Stimulated activated CD4-positive, alpha-beta T cell treated with anti-CD3 and anti-CD28 coated beads, Interleukin-12 subunit alpha, Interleukin-12 subunit beta, amount 100 ng/mL, for 24 hours (primary cell): ENCODE results near the gene PIGK.

Experiments used
- DNase-seq, 2 experiments: peaks; one replicate each; pipeline ENCODE4 v3.0.0-alpha.2; 2020; ENCODE audit warnings: low read depth in 2 of 2

The PIGK gene

DNA sequence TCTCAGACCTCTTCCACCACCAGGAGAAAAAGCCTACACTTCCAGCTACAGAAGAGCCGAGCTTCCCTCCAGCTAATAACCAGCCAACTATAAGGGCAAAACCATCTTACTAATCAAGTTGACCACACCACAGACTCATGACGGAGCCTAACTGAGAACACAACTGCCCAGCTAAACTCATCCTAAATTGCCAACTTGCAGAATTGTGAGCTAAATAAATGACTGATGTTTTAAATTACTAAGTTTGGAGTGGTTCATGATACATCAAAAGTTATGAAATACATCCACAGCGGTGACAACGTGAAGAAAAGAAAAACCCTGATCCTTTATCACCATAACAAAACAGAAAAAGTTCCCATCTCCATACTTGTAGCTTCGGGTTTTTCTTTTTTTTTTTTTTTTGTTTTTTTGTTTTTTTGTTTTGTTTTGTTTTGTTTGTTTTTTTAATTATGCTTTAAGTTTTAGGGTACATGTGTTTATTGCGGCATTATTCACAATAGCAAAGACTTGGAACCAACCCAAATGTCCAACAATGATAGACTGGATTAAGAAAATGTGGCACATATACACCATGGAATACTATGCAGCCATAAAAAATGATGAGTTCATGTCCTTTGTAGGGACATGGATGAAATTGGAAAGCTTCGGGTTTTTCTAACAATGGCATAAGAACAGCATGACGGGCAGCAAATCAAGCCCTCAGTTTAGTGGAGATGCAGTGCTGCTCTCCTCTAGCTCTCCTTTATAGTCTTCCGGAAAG, 122.6 kb downstream of the PIGK start:
- no peak for DNase-seq

DNA sequence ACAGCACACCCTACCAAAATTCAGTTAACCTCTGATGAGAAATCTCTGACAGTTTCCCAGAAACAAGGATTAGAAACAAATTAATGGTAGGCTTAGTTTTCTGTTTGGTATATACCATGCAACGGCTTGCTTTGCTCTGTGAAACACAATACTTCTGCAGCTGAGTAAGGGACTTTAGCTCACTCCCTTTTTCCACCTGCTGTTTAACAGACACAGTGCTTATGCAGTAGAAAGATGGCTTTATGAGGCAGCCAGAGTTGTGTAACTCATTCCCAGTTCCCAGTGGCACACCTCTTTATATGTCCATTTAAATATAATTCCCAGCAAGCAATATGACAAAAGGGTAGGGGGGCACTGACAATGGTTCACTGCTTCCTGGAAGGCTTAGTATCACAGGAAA, 124.0 kb downstream of the PIGK start:
- no peak for DNase-seq

DNA sequence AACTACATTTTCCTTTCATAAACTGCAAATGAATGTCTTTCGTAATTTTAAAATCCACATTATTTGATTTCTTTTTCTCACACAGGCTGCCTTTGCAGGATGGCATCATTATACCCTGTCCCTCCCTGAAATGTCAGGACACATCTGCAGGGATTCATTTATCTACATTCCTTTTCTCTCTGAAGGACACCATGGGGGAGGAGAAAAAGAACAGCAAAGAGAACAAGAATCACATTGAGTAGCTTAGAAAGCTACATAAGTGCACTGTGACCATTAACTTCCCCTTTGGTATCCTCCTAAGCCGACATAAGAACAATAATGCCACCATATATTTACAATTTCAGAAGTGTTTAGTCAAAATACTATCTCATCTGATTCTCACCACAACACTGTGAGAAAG, 129.5 kb downstream of the PIGK start:
- DNase-seq = no peak

DNA sequence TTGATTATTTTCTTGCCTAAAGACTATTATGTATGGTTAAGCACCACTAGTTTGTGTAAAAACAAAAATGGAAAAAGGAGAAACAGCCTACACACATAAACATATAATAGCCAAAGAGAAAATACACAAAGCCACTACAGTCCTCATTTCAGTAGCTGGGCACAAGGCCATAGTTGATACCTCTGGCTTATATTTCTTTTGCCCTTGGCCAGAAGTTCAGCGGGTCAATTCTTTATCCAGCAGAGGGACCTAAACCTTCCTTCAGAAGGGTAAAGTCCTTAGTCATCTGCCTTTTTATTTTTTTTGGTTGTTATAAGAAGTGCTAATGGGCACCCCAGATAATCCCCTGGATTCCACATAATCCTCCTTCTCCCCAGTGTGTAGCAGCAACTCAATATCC, 134.1 kb downstream of the PIGK start:
- DNase-seq = no peak

DNA sequence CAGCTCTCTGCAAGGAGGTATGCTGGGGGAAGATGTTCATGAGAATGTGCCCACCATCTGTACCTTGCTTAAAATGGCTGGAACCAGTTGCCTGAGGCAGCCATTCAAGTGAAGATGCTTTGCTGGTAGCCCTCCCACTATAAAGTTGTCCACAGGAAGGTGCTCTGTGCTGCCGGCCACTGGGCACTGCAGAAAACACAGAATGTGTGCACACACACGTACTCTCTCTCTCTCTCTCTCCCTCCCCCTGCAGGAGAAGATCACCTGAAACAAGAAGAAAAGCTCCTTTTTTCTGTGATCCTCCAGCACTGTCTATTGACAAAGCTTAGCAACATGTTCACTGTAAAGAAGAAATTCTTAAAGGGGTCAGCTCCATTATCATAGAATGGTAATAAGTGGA, 134.8 kb downstream of the PIGK start:
- DNase-seq = no peak

DNA sequence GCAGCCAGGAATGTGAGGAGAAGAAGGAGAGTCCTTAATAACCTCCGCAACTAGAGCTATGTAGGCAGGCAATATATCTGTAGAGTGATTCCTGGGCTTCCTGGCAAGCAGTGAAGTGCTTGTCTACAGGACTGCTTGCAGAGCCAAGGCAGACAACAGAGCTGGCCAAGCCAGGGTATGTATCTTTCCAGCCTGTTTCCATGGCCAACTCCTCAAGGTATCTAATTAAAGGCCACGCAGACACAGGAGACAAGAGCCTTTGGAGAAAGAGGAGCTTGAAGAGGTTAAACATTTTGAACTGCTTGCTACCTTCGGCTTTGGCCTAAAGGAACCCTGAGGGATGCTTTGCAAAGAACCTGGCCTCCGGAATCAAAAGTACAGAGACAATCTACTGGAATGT, 137.4 kb downstream of the PIGK start:
- no peak for DNase-seq

DNA sequence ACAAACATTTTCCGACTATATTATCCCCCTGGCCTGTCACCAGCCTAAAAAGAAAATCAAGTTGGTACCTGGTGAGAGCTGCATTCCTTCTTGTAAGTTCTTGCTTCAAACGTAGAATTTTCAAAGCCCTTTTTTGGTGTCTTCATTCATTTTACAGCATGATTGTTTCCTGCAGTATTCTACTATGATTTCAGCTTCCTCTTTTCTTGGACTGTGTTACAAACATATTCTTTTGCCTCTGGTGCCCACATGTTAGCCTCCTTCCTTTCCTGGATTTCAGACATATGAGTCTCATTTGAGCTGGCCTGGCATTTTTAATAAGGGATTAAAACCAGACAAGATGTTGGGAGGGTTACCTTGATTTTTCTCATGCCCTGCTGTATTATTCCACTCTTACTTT, 142.5 kb downstream of the PIGK start:
- no peak for DNase-seq

DNA sequence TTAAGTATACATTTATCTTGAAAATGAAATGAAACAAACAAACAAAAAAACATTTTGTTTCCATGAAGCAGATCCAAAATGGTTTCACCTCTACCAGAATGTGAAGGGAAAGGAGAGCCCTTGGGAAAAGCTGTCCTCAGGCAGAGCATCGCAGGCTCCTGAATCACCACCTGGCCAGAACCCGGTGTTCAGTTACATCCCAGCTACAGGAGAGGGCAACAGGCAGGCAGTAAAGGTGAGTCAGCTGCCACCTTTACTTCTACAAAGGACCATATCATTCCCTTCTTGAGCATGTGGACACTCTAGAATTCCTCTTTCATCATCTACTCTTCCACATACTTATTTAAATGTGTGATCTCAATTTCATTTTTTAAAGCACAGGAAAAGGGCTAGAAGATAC, 151.2 kb downstream of the PIGK start:
- DNase-seq = no peak

DNA sequence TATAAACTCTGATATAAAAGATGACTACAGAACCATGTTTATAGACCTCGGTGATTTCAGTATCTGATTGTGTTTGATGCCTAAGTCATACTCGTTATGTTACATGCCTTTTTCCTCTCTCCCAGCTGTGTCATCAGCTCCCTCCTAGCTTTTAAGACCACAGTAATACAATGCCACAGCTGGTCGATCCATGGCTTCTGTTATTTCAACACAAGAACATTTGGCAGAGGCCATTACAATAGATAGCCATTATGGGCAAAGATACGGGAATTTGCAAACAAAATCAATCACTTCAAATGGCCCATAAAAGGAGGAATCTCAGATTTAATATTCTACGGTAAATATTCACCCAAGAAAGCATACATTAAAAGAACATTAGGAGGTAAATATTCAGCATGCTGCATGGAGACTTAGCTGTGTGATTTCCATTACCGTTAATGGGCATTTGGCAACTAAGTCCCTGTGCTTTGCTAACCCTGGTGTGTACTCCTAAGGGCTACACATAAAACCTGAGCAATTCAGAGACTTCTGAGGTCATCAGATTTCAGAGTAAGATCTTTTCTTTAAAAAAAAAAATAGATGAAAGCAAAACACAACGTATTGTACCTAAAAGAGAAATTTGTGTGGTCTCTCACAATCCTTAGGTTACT, 153.4 kb downstream of the PIGK start:
- DNase-seq = no peak

DNA sequence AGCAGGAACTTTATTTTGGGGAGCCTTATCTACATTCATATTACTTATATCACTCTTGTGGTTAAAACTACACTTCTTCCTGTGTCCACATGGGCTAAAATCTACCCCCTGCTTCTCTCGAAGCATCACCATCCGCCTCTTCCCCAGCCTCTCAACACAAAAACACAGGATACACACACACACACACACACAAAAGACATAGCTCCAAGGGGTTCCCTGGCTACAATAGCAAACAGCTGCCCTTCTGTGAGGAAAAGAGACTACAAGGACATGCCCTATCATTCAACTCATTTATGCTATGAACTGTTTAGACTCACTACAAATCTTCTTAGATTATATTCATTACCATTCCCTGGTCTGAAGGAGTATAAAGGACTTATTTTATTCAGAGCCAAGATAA, 155.0 kb downstream of the PIGK start:
- DNase-seq = no peak

DNA sequence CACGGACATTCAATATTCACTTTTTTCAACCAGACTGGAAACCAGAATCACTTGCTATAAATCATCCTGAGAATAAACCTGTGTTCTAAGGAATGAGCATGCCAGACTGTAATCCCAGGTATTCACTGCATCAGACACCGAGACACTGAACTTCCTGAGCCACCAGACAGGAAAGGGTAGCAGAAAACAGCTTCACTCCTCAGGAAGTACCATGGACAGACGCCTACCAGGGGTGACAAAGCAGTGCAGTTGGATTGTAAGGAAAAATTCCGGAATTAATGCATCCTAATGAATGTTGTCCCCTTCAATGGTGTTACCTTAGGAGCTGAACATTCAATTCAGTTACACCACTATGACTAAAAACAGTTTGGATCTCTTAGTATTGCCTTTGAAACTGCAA, 156.1 kb downstream of the PIGK start:
- DNase-seq = no peak

DNA sequence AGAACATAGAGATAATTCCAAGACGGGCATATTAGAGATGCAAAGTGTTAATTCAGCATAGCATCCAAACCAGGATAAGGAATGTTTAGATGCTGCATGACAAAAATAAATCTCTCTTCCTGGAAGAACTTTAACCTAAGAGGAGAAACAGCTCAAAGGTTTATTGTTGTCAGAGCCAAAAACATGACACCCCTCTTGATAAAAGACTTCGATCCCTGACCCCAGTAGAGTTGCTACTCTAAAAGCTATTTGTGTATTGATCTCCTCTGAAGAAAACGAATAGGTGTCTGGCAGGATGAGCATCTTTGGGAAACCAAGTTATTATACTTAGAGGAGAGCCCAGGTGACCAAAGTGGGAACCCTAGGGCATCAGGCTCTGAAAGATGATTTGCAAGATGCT, 158.1 kb downstream of the PIGK start:
- no peak for DNase-seq

DNA sequence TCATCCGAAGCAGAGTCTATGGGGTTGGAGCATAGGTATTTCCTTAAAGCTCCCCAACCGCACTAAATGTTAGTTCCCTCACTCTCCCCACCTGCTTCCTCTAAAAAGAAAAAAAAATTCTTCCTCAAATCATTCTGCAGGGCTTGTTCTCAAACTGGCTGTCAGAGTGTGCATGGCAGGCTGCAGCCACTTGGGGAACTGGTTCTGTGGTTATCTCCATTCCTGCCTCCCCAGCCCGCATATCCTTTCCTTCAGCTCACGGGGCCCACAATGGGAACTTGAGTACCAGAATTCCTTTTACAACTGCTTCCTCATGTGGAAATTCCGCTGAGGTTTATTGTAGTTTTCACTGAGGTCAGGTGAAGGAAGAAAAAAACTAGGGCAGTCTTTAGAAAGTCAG, 159.2 kb downstream of the PIGK start:
- DNase-seq = no peak

DNA sequence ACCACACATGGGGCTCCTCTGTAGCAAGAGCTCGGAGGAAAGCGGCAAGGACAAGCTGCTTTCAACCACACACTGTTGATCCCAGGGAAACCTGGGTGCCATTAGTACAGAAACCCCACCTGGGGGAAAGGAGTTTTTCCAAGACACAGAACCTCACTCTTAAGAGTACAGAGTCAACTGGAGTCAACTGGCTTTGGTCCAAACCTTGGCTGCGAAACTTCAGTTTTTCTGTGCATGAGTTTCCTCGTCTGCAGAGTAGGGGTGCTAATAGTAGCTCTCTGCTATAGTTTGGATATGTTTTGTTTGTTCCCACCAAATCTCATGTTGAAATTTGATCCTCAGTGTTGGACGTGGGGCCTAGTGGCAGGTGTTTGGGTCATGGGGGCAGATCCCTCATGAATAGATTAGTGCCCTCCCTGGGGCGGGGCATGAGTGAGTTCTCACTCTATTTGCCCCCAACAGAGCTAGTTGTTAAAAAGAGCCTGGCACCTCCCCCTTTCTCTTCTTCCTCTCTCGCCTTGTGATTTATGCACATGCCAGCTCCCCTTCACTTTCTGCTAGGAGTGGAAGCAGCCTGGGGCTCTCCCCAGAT, 161.1 kb downstream of the PIGK start:
- no peak for DNase-seq

DNA sequence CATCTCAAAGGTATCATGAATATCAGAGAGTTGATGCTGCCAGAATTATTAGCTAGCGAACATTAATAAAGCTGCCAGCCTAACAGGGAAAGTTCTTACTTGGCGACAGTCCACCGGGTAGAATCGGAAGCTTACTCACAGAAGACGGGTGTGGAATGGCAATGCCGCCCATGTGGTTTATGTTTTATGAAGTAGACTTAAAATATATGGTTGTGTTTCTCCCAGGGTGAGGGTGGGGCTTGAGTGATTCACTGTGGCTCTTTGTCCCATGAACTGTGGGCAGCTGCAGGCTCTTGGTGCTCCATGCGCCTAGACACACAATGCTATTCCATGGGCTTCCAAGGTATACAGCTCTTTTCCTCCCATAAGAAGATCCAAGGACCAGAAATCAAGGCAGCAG, 162.7 kb downstream of the PIGK start:
- no peak for DNase-seq

DNA sequence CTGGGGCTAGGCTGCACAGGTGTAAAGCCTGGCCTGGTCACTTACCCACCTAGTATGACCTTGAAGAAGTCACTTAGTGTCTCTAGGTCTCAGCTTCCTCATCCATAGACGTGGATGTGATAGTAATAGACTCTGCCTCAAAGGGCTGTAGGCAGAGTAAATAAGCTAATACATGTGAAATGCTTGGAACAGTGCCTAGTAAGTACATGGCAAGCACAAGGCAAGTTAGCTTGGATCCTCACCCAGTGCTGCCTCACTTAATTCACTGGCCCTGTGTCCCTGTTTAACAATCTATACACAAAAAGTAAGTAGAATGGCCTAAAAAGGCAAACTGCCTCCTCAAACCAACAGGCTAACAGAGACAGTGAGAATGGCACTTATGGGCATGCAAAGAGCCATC, 167.8 kb downstream of the PIGK start:
- DNase-seq = no peak

DNA sequence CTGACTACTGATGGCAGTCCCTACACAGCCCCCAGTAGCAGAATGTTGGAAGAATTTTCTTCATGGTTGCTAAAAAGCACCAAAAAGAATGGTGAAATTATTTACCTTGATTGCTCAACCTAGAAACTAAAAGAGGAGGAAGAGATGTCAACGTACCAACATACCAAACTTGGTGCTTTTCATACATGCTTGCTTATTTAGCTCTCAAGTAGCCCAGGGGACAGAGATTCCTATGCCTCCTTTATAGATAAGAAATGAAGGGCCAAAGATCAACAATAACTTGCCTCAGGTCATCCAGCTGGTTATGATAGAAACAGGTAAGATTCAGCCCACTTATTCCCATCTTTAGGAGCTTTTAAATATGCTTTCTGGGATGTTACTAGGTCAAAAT, 170.6 kb downstream of the PIGK start:
- no peak for DNase-seq

DNA sequence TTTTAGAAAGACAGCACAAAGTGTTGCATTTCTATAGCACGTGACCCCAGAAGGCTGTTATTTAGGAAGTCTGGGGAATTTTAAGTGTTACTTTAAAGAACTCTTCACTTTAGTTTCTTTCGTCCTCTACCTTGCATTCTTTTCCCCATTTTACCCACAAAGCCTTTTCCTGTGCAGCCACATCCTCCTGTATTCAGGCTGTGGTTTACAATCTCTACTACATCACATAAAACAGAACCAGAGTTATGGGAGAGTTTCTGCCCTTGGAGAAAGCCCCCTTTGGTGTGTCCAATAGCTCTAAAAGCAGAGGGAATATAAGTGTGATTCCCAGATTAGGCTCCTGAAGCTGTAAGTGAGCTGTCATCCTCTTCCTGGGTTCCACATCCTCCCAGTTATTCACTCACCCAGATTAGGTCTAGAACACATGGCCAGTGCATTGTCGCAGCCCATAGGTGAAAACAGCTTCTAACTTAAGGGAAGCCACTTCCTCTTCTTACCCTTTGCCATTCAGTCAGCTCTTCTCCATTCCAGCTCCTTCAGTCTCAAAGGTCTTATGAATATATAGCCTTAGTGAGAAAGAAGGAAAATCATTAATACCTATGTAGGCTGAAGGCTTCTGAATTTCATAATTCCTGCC, 171.1 kb downstream of the PIGK start:
- DNase-seq = no peak

DNA sequence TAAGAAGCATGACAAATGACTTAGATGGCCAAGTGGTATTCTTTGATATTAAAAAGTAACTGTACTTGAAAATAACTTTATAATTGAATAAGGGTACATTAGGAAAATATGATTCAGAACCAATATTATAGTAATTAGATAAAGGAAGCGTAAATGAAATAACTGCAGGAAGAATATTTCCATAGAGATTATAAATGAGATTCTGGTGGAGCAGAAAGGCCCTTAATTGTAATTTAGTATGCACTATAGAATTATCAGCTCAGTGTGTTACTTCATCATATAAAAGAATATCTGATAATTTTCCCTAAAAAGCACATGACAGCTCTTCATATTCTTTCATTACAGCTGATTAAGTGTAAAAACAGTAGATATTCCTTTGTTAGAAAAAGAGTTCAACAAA, 171.7 kb downstream of the PIGK start:
- no peak for DNase-seq

DNA sequence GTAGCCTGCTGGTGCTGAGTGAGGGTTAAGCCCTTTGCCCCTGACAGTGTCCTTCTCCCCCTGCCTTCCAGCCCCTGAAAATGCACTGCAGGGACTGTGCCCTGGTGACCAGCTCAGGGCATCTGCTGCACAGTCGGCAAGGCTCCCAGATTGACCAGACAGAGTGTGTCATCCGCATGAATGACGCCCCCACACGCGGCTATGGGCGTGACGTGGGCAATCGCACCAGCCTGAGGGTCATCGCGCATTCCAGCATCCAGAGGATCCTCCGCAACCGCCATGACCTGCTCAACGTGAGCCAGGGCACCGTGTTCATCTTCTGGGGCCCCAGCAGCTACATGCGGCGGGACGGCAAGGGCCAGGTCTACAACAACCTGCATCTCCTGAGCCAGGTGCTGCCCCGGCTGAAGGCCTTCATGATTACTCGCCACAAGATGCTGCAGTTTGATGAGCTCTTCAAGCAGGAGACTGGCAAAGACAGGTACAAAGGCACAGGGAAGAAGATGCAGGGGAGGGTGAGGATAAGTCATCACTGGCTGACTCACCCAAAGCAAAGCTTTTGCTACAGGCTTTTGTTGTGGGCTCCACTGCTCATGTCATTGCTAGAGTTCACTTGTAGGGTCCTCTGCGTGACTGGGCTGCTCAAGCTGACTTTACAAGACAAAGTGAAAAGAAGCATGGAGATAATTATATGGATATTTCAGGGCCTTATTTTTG, 174.9 kb downstream of the PIGK start:
- no peak for DNase-seq

DNA sequence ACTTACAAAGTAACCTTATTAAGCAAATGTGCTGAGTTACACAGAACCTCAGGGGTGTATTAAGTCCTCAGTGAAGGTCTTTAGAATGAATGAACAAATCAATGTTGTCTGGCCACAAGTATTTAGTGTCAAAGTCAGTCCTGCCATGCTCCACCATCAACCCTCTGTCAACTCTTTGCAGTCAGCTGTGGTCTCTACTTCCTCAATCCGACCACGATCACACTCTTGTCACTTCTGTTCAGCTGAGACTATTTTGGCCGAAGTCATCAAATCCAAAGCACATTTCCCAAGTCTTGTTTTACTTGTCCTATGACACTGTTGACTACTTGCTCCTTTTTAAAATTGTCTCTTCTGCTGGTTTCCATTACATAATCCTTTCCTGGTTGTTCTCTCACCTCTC, 178.4 kb downstream of the PIGK start:
- DNase-seq = no peak

DNA sequence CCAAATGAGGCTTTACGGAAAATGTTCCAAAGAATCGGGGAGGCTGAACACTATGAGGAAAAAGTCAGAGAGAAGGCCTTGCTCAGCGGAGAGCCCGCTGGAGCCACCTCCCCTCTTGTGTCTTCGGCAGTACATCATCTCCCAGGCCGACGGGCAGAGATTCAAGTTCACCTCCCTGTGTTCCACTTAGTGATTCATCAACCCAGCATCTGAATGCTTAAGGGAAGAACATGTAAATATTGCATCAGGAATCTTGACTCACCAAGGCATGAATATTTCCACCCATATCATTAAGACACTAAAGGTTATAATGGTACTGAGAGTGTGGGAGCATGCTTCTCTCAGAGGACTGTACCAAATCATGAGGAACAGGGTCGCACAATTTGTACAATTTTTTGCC, 179.5 kb downstream of the PIGK start:
- DNase-seq = no peak
